ENCODE data around the gene LOXL4. TPM values are rescaled to one million over a fixed set of nuclear protein-coding genes. Genes with fewer than 3 reads are reported as not detected.

LOXL4 gene
- total RNA-seq, 4 donors from 2014 or later, result 1.9 to 6.4 (median 2.8) TPM

- in situ Hi-C loops (cut with MboI; ENCODE audit: low pct_ligation_motif_present in 1 of 4, low pct_unique_long_range_greater_than_20kb in 1 of 4, low sequenced_read_pairs in 3 of 4) (no loop called here), intact Hi-C loops (cut with DNase I; ENCODE audit: low total_unique reads) (no loop called here)
- Histone ChIP-seq H3K9me3 (no peaks in the 10 kb centered on the region), H3K27ac (no peak overlapping the region), H3K4me3 (no peak overlapping the region), H3K4me1 (no peaks in the 10 kb centered on the region), H3K27me3 (no peaks in the 10 kb centered on the region), H3K36me3 (peaks cover 0 to 49% (median 10%) of the 10 kb centered on the region in 4 donors)
- no peak for DNase-seq
- WGBS, 2 donors (ENCODE audit: low coverage in 1 of 2), result 89 to 90% methylated on average over 3 of the region's 3 CpGs
- TF ChIP-seq POLR2A (IDR thresholded peaks at IDR 0.05) (no peak), POLR2AphosphoS5 (IDR thresholded peaks at IDR 0.05) (no peak), EP300 (IDR thresholded peaks at IDR 0.05; ENCODE audit: low read depth) (no peak)
- TF ChIP-seq, protein P1, sequence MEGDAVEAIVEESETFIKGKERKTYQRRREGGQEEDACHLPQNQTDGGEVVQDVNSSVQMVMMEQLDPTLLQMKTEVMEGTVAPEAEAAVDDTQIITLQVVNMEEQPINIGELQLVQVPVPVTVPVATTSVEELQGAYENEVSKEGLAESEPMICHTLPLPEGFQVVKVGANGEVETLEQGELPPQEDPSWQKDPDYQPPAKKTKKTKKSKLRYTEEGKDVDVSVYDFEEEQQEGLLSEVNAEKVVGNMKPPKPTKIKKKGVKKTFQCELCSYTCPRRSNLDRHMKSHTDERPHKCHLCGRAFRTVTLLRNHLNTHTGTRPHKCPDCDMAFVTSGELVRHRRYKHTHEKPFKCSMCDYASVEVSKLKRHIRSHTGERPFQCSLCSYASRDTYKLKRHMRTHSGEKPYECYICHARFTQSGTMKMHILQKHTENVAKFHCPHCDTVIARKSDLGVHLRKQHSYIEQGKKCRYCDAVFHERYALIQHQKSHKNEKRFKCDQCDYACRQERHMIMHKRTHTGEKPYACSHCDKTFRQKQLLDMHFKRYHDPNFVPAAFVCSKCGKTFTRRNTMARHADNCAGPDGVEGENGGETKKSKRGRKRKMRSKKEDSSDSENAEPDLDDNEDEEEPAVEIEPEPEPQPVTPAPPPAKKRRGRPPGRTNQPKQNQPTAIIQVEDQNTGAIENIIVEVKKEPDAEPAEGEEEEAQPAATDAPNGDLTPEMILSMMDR (IDR thresholded peaks at IDR 0.05), result no peak
Measured at GRCh38 chr10:98240524-98240923, 27.5 kb downstream of the LOXL4 start.

DNA sequence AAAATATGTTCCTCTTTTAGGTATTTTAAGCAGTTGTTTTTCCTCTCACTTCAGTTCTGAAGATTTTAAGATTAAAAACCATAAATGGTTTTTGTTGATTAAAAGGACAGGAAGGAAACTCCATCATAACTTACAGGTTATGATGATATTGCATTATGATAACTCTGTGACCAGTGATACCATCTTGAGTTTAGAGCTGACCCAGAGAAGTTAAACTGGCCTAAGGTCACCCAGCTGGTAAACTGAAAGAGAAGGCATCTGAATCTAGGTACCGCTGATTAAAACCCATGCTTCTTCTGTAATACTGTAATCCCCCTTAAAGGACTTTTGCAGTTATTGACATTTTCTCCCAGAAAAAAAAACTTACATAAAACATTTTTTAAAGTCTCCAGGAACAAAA lies 29.6 kb downstream of the LOXL4 start:
- TF ChIP-seq POLR2AphosphoS5 (IDR thresholded peaks at IDR 0.05), result no peak
- TF ChIP-seq, protein P1 (IDR thresholded peaks at IDR 0.05), result no peak
- no peak for TF ChIP-seq POLR2A (IDR thresholded peaks at IDR 0.05)
- TF ChIP-seq EP300 (IDR thresholded peaks at IDR 0.05; ENCODE audit: low read depth), result no peak
- Histone ChIP-seq H3K9me3 (no peaks in the 10 kb centered on the region), H3K27me3 (no peaks in the 10 kb centered on the region), H3K27ac (no peak overlapping the region), H3K36me3 (peaks cover 0 to 37% (median 13%) of the 10 kb centered on the region in 4 donors), H3K4me1 (no peaks in the 10 kb centered on the region), H3K4me3 (no peak overlapping the region)
- WGBS, 2 donors (ENCODE audit: low coverage in 1 of 2), result 97 to 100% methylated on average over 1 of the region's 1 CpG
- no peak for DNase-seq
- in situ Hi-C loops (cut with MboI; ENCODE audit: low pct_ligation_motif_present in 1 of 4, low pct_unique_long_range_greater_than_20kb in 1 of 4, low sequenced_read_pairs in 3 of 4), result no loop called here
- intact Hi-C loops (cut with DNase I; ENCODE audit: low total_unique reads), result no loop called here

- H3K27me3 ChIP-seq, result no peaks in the 10 kb centered on the region
- intact Hi-C loops (cut with DNase I; ENCODE audit: low total_unique reads) (no loop called here), in situ Hi-C loops (cut with MboI; ENCODE audit: low pct_ligation_motif_present in 1 of 4, low pct_unique_long_range_greater_than_20kb in 1 of 4, low sequenced_read_pairs in 3 of 4) (no loop called here)
- WGBS, 2 donors (ENCODE audit: low coverage in 1 of 2), result 73 to 76% methylated on average over 5 of the region's 5 CpGs
- H3K27ac ChIP-seq, result no peak overlapping the region
- peaks cover 0 to 39% (median 13%) of the 10 kb centered on the region in 4 donors for H3K36me3 ChIP-seq
- no peak for DNase-seq
- no peaks in the 10 kb centered on the region for H3K4me1 ChIP-seq
- H3K4me3 ChIP-seq, result no peak overlapping the region
- no peaks in the 10 kb centered on the region for H3K9me3 ChIP-seq
- TF ChIP-seq, protein P1 (IDR thresholded peaks at IDR 0.05), result no peak
- TF ChIP-seq EP300 (IDR thresholded peaks at IDR 0.05; ENCODE audit: low read depth) (no peak), POLR2A (IDR thresholded peaks at IDR 0.05) (no peak), POLR2AphosphoS5 (IDR thresholded peaks at IDR 0.05) (no peak)
Measured at GRCh38 chr10:98236862-98237261, 31.1 kb downstream of the LOXL4 start.

DNA sequence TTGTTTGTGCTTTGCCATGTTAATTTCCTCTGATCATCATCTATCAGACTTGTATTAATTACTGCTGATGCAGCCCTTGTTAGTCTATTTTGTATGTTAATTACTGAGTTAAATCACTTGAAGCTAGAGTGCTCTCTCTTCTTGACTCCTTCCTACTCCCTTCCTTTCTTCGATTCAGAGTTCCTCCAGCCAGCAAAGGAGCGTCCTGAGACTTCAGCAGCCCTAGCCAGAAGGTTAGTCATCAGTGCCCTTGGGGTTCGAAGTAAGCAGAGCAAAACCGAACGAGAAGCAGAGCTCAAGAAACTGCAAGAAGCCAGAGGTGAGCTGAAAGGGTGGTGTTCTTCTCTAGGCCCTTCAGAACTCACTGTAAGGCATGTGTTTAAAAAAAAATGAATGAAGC lies 32.1 kb downstream of the LOXL4 start:
- Histone ChIP-seq H3K4me3 (no peak overlapping the region), H3K27ac (no peak overlapping the region), H3K27me3 (no peaks in the 10 kb centered on the region), H3K9me3 (no peaks in the 10 kb centered on the region), H3K36me3 (peaks cover 0 to 45% (median 13%) of the 10 kb centered on the region in 4 donors), H3K4me1 (no peaks in the 10 kb centered on the region)
- WGBS, 2 donors (ENCODE audit: low coverage in 1 of 2), result 83 to 95% methylated on average over 4 to 5 of the region's 5 CpGs
- no peak for DNase-seq
- in situ Hi-C loops (cut with MboI; ENCODE audit: low pct_ligation_motif_present in 1 of 4, low pct_unique_long_range_greater_than_20kb in 1 of 4, low sequenced_read_pairs in 3 of 4), result no loop called here
- intact Hi-C loops (cut with DNase I; ENCODE audit: low total_unique reads), result no loop called here
- TF ChIP-seq EP300 (IDR thresholded peaks at IDR 0.05; ENCODE audit: low read depth) (no peak), POLR2AphosphoS5 (IDR thresholded peaks at IDR 0.05) (no peak)
- TF ChIP-seq, protein P1 (IDR thresholded peaks at IDR 0.05), result no peak

Measured in transverse colon (tissue), 4 donors.